Caco-2 (cell line): ENCODE results near the gene MTRF1. TPM values are rescaled to one million over a fixed set of nuclear protein-coding genes. Genes with fewer than 3 reads are reported as not detected.

ENCODE experiments used
- BruUV-seq: library from RNA; stranded (reverse); fragments of 400-500 nt; replicated peaks from 2 replicates; lab custom pipeline; 2021; lab: Mats Ljungman, UMichigan
- CTCF ChIA-PET: fragments of 300-600 bp; sonication (Branson Sonifier 250); formaldehyde crosslinking; loops from one replicate; lab custom pipeline; 2022; ENCODE audit warnings: antibody characterized with exemption; lab: Charles Lee
- POLR2A ChIA-PET: fragments of 300-600 bp; sonication (Branson Sonifier 250); formaldehyde crosslinking; loops from one replicate; lab custom pipeline; 2022; ENCODE audit warnings: antibody characterized with exemption; lab: Charles Lee
- DNase-seq, 2 experiments: peaks; one replicate each; pipeline versions ENCODE4 v3.0.0 to v3.0.0-alpha.2; 2020 to 2022
- H3K27me3 ChIP-seq: replicated peaks from 2 replicates; pipeline ENCODE4 v1.6.0; 2011; ENCODE audit warnings: low read length; ENCODE audit not compliant: control insufficient read depth, insufficient read depth
- H3K36me3 ChIP-seq: 2 replicates; pipeline ENCODE4 v1.5.1; 2011; ENCODE audit warnings: low read length; ENCODE audit not compliant: control insufficient read depth, insufficient read depth
- H3K4me1 ChIP-seq: fragments of 250-450 bp; sonication (Bioruptor Pico); 2 replicates; pipeline ENCODE4 v1.5.1; 2020; ENCODE audit warnings: mild to moderate bottlenecking
- H3K4me3 ChIP-seq: 2 replicates; pipeline ENCODE4 v1.5.1; 2011; ENCODE audit warnings: low read depth, mild to moderate bottlenecking, control low read depth, low read length
- H3K9me3 ChIP-seq: fragments of 250-450 bp; sonication (Bioruptor Pico); 2 replicates; pipeline ENCODE4 v1.5.1; 2020; ENCODE audit warnings: mild to moderate bottlenecking, moderate library complexity
- H3K27ac Mint-ChIP-seq: one replicate; pipeline ENCODE4 v1.8.0; 2022; ENCODE audit warnings: mixed read lengths; ENCODE audit not compliant: unreplicated experiment
- H3K27me3 Mint-ChIP-seq: one replicate; pipeline ENCODE4 v1.8.0; 2022; ENCODE audit warnings: mixed read lengths; ENCODE audit not compliant: insufficient read depth, unreplicated experiment
- H3K36me3 Mint-ChIP-seq: one replicate; pipeline ENCODE4 v1.8.0; 2022; ENCODE audit warnings: mild to moderate bottlenecking, mixed read lengths; ENCODE audit not compliant: insufficient read depth, unreplicated experiment
- H3K4me1 Mint-ChIP-seq: one replicate; pipeline ENCODE4 v1.8.0; 2022; ENCODE audit warnings: low read depth, mixed read lengths; ENCODE audit not compliant: unreplicated experiment
- H3K4me3 Mint-ChIP-seq: one replicate; pipeline ENCODE4 v1.8.0; 2022; ENCODE audit warnings: mild to moderate bottlenecking, moderate library complexity, mixed read lengths; ENCODE audit not compliant: unreplicated experiment
- H3K9me3 Mint-ChIP-seq: one replicate; pipeline ENCODE4 v1.8.0; 2022; ENCODE audit warnings: mixed read lengths; ENCODE audit not compliant: unreplicated experiment
- intact Hi-C: fragments of 100-400 bp; cut with micrococcal nuclease; formaldehyde crosslinking; loops from one replicate; pipeline ENCODE4 v1.10.0; 2022; ENCODE audit not compliant: unreplicated experiment
- total RNA-seq: library from RNA; stranded (reverse); gene quantifications from 2 replicates; pipeline ENCODE4 v1.2.3, GENCODE V29; 2022
- TF ChIP-seq, protein P1 (sequence below), 2 experiments: fragments of 200-600 bp in 1 of 2; IDR thresholded peaks; 1 replicate in 1 of 2; 2 replicates in 1 of 2; pipeline versions ENCODE4 v1.5.1 to v1.8.0; 2011 to 2022; ENCODE audit warnings: antibody characterized with exemption in 1 of 2, control low read depth in 1 of 2, inconsistent platforms in 1 of 2, low read depth in 1 of 2, low read length in 1 of 2, mild to moderate bottlenecking in 1 of 2, moderate library complexity in 1 of 2; ENCODE audit not compliant: insufficient read depth in 1 of 2, severe bottlenecking in 1 of 2, unreplicated experiment in 1 of 2

Gene MTRF1
- total RNA-seq, 1 experiment from 2014 or later: 24.7 TPM

DNA sequence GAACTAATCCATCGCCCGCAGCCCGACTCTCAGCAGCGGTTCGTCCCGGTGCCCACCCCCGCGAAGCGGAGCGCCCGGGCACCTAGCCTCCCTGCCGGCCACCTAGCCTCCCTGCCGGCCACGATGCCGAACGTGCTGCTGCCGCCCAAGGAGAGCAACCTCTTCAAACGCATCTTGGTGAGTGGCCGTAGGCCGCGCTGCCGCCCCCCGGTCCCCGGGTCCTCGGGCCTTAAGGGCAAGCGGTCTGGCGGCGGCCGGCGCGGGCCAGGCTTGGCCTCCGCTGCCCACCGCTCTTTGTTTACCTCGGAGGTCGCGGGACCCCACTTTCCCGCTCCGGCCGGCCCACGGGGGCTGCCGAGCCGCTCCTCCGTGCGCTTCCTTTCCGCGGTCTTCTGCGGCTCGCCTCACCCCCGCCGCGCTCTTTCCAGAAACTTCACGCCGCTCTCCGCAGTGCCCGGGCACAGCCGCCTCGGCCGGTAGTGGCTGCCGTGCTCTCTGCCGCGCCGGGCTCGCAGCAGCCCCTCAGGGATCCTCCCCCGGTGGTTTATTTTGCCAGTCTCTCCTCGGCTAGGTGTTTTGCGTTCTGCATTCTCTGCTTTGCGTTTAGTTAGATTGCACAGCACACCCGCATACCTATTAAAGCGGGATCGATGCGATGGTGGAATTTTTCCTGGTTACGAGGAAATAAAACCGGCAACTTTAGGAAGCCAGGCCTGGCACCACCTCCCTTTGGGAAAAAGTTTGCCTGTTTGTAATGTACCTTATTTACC is 48.2 kb upstream of the MTRF1 start:
- H3K27me3 ChIP-seq: no peaks in the 10 kb centered on the region

DNA sequence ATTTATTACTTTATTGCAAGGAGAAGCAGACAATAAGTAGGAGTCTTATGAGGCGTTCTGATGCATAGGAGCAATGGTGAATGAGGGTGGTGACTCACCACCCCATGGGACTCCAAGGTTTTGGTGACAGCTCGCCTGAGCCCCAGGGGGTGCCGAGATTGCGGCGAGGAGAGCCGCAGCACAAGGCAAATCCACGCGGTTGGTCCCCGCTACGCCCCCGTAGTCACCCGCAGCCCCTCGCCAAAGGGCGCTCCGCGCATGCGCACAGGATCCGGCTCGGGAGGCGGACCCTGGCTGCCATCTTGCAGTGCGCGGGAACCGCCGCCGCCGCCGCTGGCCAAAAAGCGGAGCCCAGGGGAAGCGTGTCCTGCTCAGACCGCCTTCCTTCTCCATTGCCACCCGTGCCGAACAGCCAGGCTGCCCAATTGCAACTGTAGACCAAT is 47.6 kb upstream of the MTRF1 start, which contains the start of gene NAA16:
NAA16 (plus strand) TSS at position 305 of the 443 bp plus-strand sequence. CDS start 262 bp downstream, outside the sequence.
- TSS peak; percentile 13 for BruUV-seq
- Histone ChIP-seq H3K4me3 (peak within 1 kb of the TSS; percentile 85), H3K27me3 (no peaks in the 10 kb centered on the region), H3K4me1 (peaks cover 6% of the 10 kb centered on the region; the same call in 1 of the 2 replicates), H3K36me3 (no peaks in the 10 kb centered on the region), H3K9me3 (no peaks in the 10 kb centered on the region)
- H3K36me3 Mint-ChIP-seq: peaks cover 13% of the 10 kb centered on the region
- H3K4me3 Mint-ChIP-seq: peak within 1 kb of the TSS; percentile 97
- H3K4me1 Mint-ChIP-seq: peaks cover 15% of the 10 kb centered on the region
- H3K27ac Mint-ChIP-seq: peak within 1 kb of the TSS; percentile 85
- intact Hi-C loops: loop anchor here (2.0 kb wide), 1 partner anchor 48 kb away; the partner anchor contains the start of gene MTRF1
- H3K9me3 Mint-ChIP-seq: no peaks in the 10 kb centered on the region
- POLR2A ChIA-PET: no interaction called here
- CTCF ChIA-PET: no interaction called here
- peak; percentile 90 to 94 for DNase-seq
- H3K27me3 Mint-ChIP-seq: no peaks in the 10 kb centered on the region
- TF ChIP-seq, protein P1, sequence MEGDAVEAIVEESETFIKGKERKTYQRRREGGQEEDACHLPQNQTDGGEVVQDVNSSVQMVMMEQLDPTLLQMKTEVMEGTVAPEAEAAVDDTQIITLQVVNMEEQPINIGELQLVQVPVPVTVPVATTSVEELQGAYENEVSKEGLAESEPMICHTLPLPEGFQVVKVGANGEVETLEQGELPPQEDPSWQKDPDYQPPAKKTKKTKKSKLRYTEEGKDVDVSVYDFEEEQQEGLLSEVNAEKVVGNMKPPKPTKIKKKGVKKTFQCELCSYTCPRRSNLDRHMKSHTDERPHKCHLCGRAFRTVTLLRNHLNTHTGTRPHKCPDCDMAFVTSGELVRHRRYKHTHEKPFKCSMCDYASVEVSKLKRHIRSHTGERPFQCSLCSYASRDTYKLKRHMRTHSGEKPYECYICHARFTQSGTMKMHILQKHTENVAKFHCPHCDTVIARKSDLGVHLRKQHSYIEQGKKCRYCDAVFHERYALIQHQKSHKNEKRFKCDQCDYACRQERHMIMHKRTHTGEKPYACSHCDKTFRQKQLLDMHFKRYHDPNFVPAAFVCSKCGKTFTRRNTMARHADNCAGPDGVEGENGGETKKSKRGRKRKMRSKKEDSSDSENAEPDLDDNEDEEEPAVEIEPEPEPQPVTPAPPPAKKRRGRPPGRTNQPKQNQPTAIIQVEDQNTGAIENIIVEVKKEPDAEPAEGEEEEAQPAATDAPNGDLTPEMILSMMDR (IDR thresholded peaks at IDR 0.05; ENCODE audit: insufficient read depth in 1 of 2, low read depth in 1 of 2, low read length in 1 of 2, severe bottlenecking in 1 of 2, unreplicated experiment in 1 of 2): no peak

More for the DNA sequence above, 48.2 kb upstream of the MTRF1 start:
- no peaks in the 10 kb centered on the region for H3K27me3 Mint-ChIP-seq
- peak overlapping the region; percentile 97 for H3K4me3 Mint-ChIP-seq
- peak; percentile 43 to 55 for DNase-seq
- POLR2A ChIA-PET: no interaction called here
- CTCF ChIA-PET: no interaction called here
- H3K9me3 Mint-ChIP-seq: no peaks in the 10 kb centered on the region
- no peaks in the 10 kb centered on the region for H3K9me3 ChIP-seq
- TF ChIP-seq, protein P1 (IDR thresholded peaks at IDR 0.05; ENCODE audit: insufficient read depth in 1 of 2, low read depth in 1 of 2, low read length in 1 of 2, severe bottlenecking in 1 of 2, unreplicated experiment in 1 of 2): no peak
- peak overlapping the region; percentile 85 for H3K4me3 ChIP-seq
- H3K36me3 ChIP-seq: no peaks in the 10 kb centered on the region
- H3K27ac Mint-ChIP-seq: peak overlapping the region; percentile 85
- H3K36me3 Mint-ChIP-seq: peaks cover 13% of the 10 kb centered on the region
- peaks cover 6% of the 10 kb centered on the region for H3K4me1 ChIP-seq
- BruUV-seq: no TSS peak
- H3K4me1 Mint-ChIP-seq: peaks cover 15% of the 10 kb centered on the region
- intact Hi-C loops: loop anchor here (2.0 kb wide), 1 partner anchor 49 kb away; the partner anchor contains the start of gene MTRF1

DNA sequence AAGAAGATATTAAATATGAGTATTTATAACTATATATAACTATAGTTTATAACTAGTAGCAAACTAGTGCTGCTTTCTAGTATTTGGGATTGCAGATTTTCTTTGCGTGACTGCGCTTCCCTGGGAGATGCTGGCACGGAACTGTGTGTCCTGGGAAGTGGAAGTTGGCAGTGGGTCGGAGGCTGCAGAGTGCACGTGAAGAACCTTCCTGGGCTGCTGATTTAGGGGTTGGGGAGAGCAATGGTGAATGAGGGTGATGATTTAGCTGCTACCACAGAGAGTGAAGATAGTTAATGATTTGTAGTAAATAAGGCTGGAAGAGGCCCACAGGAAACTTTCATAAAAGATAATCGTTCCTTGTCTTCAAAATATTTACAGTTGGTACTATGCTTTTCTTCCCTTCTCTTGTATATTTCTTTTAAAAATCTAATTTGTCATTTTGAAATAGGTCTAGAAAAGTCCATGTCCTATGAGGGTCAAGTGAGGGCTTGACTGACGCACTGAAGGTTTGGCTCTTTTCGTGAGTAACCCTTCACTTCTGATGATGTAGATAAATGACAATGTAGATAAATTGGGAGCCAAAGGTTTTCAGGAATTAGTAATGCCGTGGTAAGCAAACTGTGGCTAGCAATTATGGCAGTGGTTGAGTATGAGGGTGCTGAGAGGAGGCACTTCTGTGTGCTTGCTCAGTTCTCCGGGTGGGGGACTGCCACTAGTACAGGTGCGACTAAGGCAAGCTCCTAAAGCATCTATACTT is 44.7 kb upstream of the MTRF1 start:
- Mint-ChIP-seq H3K27me3 (no peaks in the 10 kb centered on the region), H3K27ac (no peak overlapping the region), H3K36me3 (peaks cover 13% of the 10 kb centered on the region), H3K4me1 (peaks cover 7% of the 10 kb centered on the region), H3K9me3 (no peaks in the 10 kb centered on the region), H3K4me3 (no peak overlapping the region)
- TF ChIP-seq, protein P1 (IDR thresholded peaks at IDR 0.05; ENCODE audit: insufficient read depth in 1 of 2, low read depth in 1 of 2, low read length in 1 of 2, severe bottlenecking in 1 of 2, unreplicated experiment in 1 of 2): no peak
- no peak for DNase-seq
- peaks cover 2% of the 10 kb centered on the region; the same call in 1 of the 2 replicates for H3K4me1 ChIP-seq
- ChIA-PET CTCF (no interaction called here), POLR2A (no interaction called here)
- no peaks in the 10 kb centered on the region for H3K9me3 ChIP-seq
- no TSS peak for BruUV-seq
- H3K36me3 ChIP-seq: no peaks in the 10 kb centered on the region
- no peak overlapping the region for H3K4me3 ChIP-seq
- intact Hi-C loops: no loop called here
- H3K27me3 ChIP-seq: no peaks in the 10 kb centered on the region
